NCI-H446 (cell line): Measurements from ENCODE around the gene RPL15.

Experiments
- DNase-seq, 2 experiments: peaks; one replicate each; lab custom pipeline; 2025; lab: John Stamatoyannopoulos, UW

RPL15 gene

GRCh38 chr3:23931597-23931996, 14.7 kb downstream of the RPL15 start:
- DNase-seq, result no peak

- no peak for DNase-seq
These were observed 15.6 kb downstream of the RPL15 start for GRCh38 chr3:23932571-23932970.

DNA sequence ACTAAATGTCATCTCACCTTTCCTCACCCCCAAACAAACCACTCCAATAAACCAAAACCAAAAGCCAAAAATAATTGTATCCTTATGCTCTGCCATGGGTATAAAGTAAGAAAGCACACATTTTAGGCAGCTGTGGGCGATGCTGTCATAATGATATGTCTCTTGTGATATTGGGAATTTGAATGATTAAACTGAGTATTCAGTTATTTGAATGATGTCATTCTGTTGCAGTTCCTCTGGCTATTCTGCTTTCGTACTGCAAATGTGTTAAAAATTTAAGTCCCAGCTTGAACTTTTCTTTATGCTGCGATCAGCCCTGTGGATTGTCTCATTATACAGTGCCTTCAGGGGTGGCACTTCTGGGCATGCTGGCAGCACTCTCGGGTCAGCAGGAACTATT, 17.3 kb downstream of the RPL15 start:
- DNase-seq, result no peak

GRCh38 chr3:23937296-23937695, 20.4 kb downstream of the RPL15 start:
- no peak for DNase-seq

DNA sequence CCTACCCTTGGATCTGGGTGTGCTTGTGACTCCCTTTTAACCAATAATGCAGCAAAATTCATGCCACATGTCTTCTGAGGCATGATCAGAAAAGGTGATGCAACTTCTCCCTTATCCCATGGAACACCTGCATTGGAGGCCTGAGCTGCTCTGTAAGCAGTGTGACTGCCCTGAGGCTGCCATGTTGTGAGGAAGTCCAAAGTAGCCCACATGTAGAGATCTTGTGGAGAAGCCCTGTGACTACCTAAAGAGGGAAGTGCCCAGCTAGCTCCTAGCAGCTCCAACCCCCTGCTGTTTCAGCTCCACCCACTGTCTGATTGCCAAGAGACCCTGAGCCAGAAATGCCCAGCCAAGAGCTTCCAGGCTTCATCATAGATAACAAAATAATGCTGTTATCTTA, 21.8 kb downstream of the RPL15 start:
- no peak for DNase-seq

DNA sequence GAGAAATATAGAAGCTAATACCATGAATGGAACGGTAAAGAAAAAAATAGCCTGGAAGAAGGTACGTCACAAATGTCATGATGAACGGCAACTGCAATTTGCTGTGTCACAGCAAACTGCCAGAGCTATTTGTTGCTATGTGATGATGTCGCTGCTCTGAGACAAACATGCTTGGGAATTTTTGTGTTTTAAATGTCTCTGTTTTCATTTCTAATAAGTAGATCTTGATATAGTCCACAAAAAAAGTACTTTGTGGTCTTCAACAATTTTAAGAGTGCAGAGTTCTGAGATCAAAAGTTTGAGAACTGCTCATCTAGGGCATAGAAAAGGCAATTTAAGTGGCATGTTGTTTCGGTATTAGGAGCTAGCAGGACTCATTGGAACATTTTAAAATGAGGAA, 23.8 kb downstream of the RPL15 start:
- DNase-seq, result no peak

- DNase-seq, result no peak
These were observed 24.5 kb downstream of the RPL15 start for GRCh38 chr3:23941440-23941839.

DNA sequence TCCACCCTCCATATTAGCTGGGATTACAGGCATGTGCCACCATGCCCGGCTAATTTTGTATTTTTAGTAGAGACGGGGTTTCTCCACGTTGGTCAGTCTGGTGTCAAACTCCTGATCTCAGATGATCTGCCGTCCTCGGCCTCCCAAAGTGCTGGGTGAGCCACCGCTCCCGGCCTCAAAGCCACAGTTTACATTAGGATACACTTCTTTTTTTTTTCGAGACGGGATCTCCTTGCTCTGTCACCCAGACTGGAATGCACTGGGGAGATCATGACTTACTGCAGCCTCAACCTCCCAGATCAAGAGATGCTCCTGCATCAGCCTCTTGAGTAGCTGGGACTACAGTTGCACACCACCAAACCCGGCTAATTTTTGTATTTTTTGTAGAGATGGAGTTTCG, 25.6 kb downstream of the RPL15 start:
- no peak for DNase-seq

GRCh38 chr3:23944007-23944783, 27.3 kb downstream of the RPL15 start:
- DNase-seq, result no peak

DNA sequence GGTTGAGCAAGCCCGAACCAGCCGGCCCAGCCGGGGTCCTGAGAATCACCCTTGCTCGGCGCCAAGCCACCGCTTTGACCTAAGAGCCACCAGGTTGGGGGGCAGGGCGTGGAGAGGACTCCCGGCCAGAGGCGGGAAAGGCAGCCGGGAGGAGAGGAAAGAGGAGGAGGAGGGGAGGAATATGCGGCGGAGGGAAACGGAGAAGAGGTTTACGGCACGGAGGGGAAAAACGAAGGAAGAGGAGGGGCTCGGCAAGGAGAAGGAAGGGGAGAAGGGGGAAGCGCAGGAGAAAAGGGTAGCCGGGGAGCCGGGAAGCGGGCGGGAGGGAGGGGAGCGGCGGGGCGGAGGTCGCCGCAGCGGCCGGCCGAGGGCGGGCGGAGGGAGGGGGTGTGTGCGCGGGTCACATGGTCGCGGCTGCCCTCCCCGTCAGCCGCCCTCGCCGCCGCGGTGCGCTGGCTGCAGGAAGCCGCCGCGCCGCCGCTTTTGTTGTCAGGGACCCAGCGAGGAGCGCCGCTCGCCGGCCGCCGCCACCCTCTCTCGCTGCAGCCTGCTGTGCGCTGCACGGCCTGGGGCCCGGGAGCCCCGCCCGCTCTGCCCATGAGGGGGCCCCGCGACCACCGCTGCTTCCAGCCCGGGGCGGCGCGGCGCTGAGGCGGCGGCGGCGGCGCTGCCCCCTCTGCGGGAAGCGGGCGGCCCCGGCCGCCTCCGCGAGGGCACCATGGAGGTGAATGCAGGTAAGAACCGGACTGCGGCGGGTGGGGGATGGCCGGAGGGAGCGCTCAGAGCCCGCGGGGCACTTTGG, 28.1 kb downstream of the RPL15 start, which contains the start of gene NR1D2:
Gene NR1D2, plus strand, starts transcription at position 426 of the 802 bp plus-strand sequence. Its CDS starts 293 bp downstream, at position 719.
- peak in 1 of 2 experiments; percentile 77 for DNase-seq

GRCh38 chr3:23945663-23945912, 28.7 kb downstream of the RPL15 start:
- DNase-seq, result no peak

DNA sequence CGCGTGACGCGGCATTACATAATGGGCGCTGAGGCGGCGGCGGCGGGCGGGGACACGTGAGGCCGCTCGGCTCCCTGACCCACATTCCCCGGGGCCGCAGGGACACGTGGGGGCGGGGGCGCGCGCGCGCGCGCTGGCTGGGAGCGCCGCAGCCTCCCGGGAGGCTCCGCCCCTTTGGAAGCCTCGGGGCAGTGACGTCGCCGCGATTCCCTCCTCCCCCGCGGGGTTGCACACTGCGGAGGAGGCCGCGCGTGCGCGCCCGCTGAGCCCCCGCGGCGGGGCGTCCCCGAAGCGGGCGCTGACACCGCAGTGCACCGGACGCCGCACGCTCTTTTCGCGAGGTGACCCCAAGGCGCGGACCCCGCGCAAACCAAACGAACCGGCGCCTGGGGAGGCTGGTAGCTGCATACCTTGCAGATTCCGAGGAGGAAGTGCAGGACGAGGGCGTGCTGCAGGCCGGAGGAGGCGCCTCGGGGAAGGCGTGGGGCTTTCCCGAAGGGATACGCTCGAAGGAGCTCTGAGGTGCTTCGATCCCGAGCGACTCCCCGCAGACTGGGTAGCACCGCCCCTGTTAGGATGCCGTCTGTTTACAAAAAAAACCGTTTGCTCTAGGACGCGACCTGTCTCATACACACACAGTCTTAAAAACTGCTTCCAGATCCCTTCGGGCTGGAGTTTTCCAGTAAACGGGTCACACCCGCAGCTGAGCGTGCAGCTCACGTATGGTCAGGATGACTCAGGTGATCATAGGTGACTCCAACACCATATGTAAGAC, 29.2 kb downstream of the RPL15 start:
- DNase-seq, result peak; percentile 82 to 96

GRCh38 chr3:23948761-23949160, 31.8 kb downstream of the RPL15 start:
- DNase-seq, result no peak

GRCh38 chr3:23949784-23950183, 32.9 kb downstream of the RPL15 start:
- DNase-seq, result no peak

GRCh38 chr3:23950293-23950692, 33.4 kb downstream of the RPL15 start:
- no peak for DNase-seq

DNA sequence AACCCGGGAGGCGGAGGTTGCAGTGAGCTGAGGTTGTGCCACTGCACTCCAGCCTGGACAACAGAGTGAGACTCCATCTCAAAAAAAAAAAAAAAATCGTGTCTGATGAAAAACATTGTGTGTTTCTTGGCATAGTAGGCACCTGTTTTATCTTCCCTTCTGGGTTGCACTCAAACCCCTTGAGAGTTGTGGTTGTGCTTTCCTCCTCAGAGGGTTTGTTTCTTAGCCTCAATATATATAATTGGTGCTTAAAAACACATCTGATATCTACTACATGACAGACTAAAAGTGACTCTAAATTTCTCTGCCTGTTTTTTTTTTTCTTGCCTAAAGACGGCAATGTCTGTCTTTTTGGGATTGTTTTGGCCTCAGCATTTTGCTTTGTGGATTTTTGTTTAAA, 35.7 kb downstream of the RPL15 start:
- DNase-seq, result no peak

DNA sequence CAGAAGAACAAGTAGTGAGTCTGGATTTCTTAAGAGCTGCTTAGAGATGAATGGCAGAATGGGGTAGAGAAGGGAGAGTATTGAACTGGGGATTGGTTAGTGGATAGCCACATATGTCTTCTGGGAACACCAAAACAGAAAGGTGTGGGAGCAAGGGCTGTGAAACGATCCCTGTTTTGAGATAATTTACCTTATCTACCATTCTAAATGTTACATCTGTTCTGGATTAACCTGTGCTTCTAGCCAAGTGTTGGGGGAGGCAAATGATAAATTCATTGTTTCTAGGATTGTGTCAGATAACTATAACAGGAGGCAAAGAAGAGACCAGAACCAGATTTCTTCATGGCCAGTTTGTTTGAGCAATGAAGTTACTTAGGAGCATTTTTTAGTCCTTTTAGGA, 36.6 kb downstream of the RPL15 start:
- no peak for DNase-seq

GRCh38 chr3:23954144-23954543, 37.2 kb downstream of the RPL15 start:
- DNase-seq, result no peak

DNA sequence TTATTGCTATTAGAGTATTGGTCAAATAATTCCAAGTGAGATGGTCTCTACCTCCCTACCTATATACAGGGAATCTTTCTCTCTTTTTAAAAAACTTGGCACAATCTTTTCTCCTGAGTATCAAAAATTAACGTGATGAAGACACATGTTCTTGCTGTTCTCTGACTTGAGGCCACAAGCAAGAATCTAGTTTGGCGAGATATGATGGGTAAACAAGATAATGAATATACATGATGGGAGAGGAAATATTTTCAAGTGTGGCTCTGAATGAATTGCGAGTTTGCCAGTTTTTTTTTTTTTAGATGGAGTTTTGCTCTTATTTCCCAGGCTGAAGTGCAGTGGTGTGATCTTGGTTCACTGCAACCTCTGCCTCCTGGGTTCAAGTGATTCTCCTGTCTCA, 39.8 kb downstream of the RPL15 start:
- no peak for DNase-seq

- DNase-seq, result no peak
These were observed 42.4 kb downstream of the RPL15 start for GRCh38 chr3:23959135-23959900.

- DNase-seq, result no peak
These were observed 43.7 kb downstream of the RPL15 start for GRCh38 chr3:23960649-23961048.

GRCh38 chr3:23961066-23961465, 44.1 kb downstream of the RPL15 start:
- DNase-seq, result no peak
